GM12878 (cell line): ENCODE measurements around the gene ACE. TPM values are rescaled to one million over a fixed set of nuclear protein-coding genes. Genes with fewer than 3 reads are reported as not detected.

Experiments
- BCLAF1 ChIP-seq: fragments of 450-650 bp; IDR thresholded peaks from 2 replicates; pipeline ENCODE4 v1.6.1; 2017; ENCODE audit warnings: antibody characterized with exemption, mild to moderate bottlenecking, moderate library complexity
- CBX3 ChIP-seq: fragments of 200-600 bp; sonication (generic); IDR thresholded peaks from 2 replicates; pipeline ENCODE4 v1.6.1; 2016; ENCODE audit warnings: low read depth, borderline replicate concordance
- CTCF ChIP-seq, 3 experiments: IDR thresholded peaks in 2 of 3; conservative IDR thresholded peaks in 1 of 3; 2 replicates each; pipeline ENCODE4 v1.5.1; 2011; ENCODE audit warnings: low read depth in 3 of 3, low read length in 3 of 3, mild to moderate bottlenecking in 3 of 3, control low read depth in 2 of 3, moderate library complexity in 2 of 3, inconsistent platforms in 1 of 3, mixed read lengths in 1 of 3; ENCODE audit not compliant: control insufficient read depth in 2 of 3, insufficient read depth in 1 of 3; ENCODE audit errors: extremely low read depth in 1 of 3
- FOXK2 ChIP-seq: fragments of 450-650 bp; IDR thresholded peaks from 2 replicates; pipeline ENCODE4 v1.6.1; 2017; ENCODE audit warnings: mild to moderate bottlenecking, moderate library complexity
- GABPA ChIP-seq: IDR thresholded peaks from 2 replicates; pipeline ENCODE4 v1.6.1; 2014; ENCODE audit warnings: antibody characterized with exemption, low read depth, mild to moderate bottlenecking, inconsistent platforms
- HDAC6 ChIP-seq: fragments of 200-600 bp; sonication (generic); IDR thresholded peaks from one replicate; pipeline ENCODE4 v1.8.0; 2017; ENCODE audit warnings: antibody characterized with exemption; ENCODE audit not compliant: unreplicated experiment
- IKZF1 ChIP-seq: fragments of 450-650 bp; conservative IDR thresholded peaks from 2 replicates; pipeline ENCODE4 v1.6.1; 2017; ENCODE audit warnings: antibody characterized with exemption, mild to moderate bottlenecking
- IRF4 ChIP-seq: IDR thresholded peaks from 2 replicates; pipeline ENCODE4 v1.6.1; 2011; ENCODE audit warnings: low read depth, low read length
- JUNB ChIP-seq: IDR thresholded peaks from 2 replicates; pipeline ENCODE4 v1.6.1; 2016; ENCODE audit warnings: antibody characterized with exemption, mild to moderate bottlenecking
- NFXL1 ChIP-seq: fragments of 450-650 bp; IDR thresholded peaks from 2 replicates; pipeline ENCODE4 v1.6.1; 2017; ENCODE audit warnings: antibody characterized with exemption, mild to moderate bottlenecking, borderline replicate concordance
- NR2C1 ChIP-seq: fragments of 450-650 bp; IDR thresholded peaks from 2 replicates; pipeline ENCODE4 v1.6.1; 2017; ENCODE audit warnings: antibody characterized with exemption, mild to moderate bottlenecking, moderate library complexity
- PAX5 ChIP-seq: IDR thresholded peaks from 2 replicates; pipeline ENCODE4 v1.6.1; 2011; ENCODE audit warnings: low read depth, low read length, borderline replicate concordance
- PAX8 ChIP-seq: fragments of 450-650 bp; IDR thresholded peaks from 2 replicates; pipeline ENCODE4 v1.6.1; 2017; ENCODE audit warnings: mild to moderate bottlenecking, moderate library complexity
- RAD21 ChIP-seq: IDR thresholded peaks from 2 replicates; pipeline ENCODE4 v1.6.1; 2011; ENCODE audit warnings: mild to moderate bottlenecking, low read depth, low read length, moderate library complexity; ENCODE audit not compliant: insufficient read depth
- RCOR1 ChIP-seq: conservative IDR thresholded peaks from 2 replicates; pipeline ENCODE4 v1.6.1; 2012; ENCODE audit warnings: low read depth, low read length, improper control_type of control experiment
- SMARCA5 ChIP-seq: fragments of 450-650 bp; IDR thresholded peaks from 2 replicates; pipeline ENCODE4 v1.6.1; 2017; ENCODE audit warnings: mild to moderate bottlenecking
- SREBF2 ChIP-seq: IDR thresholded peaks from 2 replicates; pipeline ENCODE4 v1.6.1; 2012; ENCODE audit warnings: mild to moderate bottlenecking, low read length
- TAF1 ChIP-seq: IDR thresholded peaks from 2 replicates; pipeline ENCODE4 v1.6.1; 2011; ENCODE audit warnings: mild to moderate bottlenecking, low read depth, low read length, borderline replicate concordance
- USF2 ChIP-seq: IDR thresholded peaks from 2 replicates; pipeline ENCODE4 v1.6.1; 2011; ENCODE audit warnings: low read depth, low read length, improper control_type of control experiment, borderline replicate concordance
- ZBTB40 ChIP-seq: fragments of 450-650 bp; IDR thresholded peaks from 2 replicates; pipeline ENCODE4 v1.6.1; 2016; ENCODE audit warnings: mild to moderate bottlenecking, moderate library complexity, borderline replicate concordance
- ZNF274 ChIP-seq: IDR thresholded peaks from one replicate; pipeline ENCODE4 v1.8.0; 2011; ENCODE audit not compliant: insufficient read length, insufficient read depth
- polyA plus RNA-seq, 11 experiments: library from polyadenylated mRNA; depleted of rRNA in 4 of 11; unstranded in 6 of 11; stranded (reverse) in 5 of 11; fragments of >200 nt; fragmentation: Nextera tagmentation in 4 of 11; fragmentation: Illumina TruSeq in 1 of 11; extraction: Ambion mirVana in 4 of 11; extraction: Trizol in 1 of 11; gene quantifications; 1 replicate in 1 of 11; 2 replicates in 10 of 11; pipeline versions ENCODE4 v1.2.1 to v1.2.3, GENCODE V29; 2011 to 2016; ENCODE audit warnings: inconsistent platforms in 2 of 11, missing spikeins in 2 of 11, low read depth in 1 of 11
- total RNA-seq, 4 experiments: library from RNA; depleted of rRNA in 3 of 4; stranded (reverse); fragments of >200 nt in 3 of 4; fragmentation: Illumina TruSeq in 1 of 4; extraction: Trizol in 1 of 4; gene quantifications; 2 replicates each; pipeline versions ENCODE4 v1.2.1 to v1.2.3, GENCODE V29; 2013 to 2021

ACE gene
- total and polyA plus RNA-seq, 10 of the 15 experiments (the other 5 are each of a cell fraction or from before 2014, with no cell fraction given): 0.46 TPM; not detected in 9

- TF ChIP-seq USF2 (no peak), GABPA (no peak), FOXK2 (no peak), RCOR1 (no peak), IRF4 (no peak), IKZF1 (peak; percentile 88), SMARCA5 (0 out of 2 replicates have a peak, but pooled peaks have one; percentile 16), CTCF (IDR thresholded peaks at IDR 0.05 in 2 of 3, conservative IDR thresholded peaks at IDR 0.05 in 1 of 3; ENCODE audit: control insufficient read depth in 2 of 3, extremely low read depth in 1 of 3, insufficient read depth in 1 of 3, low read depth in 3 of 3, low read length in 3 of 3) (peak; percentile 24 to 50 (median 28); a peak in 2 of 6 replicates), SREBF2 (no peak), ZNF274 (no peak), ZBTB40 (no peak), PAX8 (no peak), RAD21 (no peak), BCLAF1 (peak; percentile 65; the same call in 1 of the 2 replicates), PAX5 (peak; percentile 40; the same call in 1 of the 2 replicates), HDAC6 (no peak), NR2C1 (no peak), JUNB (no peak), CBX3 (no peak), NFXL1 (peak; percentile 26; the same call in 1 of the 2 replicates), TAF1 (peak; percentile 25; the same call in 1 of the 2 replicates)
Observed at GRCh38 chr17:63445954-63446752, 30.7 kb upstream of the ACE start, which contains the start of gene CYB561 (continued).
